Glomerular visceral epithelial cell (primary cell): ENCODE measurements around the gene MAP7D2.
A peak's percentile ranks its signal among the peaks of the same experiment; 100 is the strongest.

ENCODE experiments used
- DNase-seq: peaks from one replicate; pipeline ENCODE4 v3.0.0-alpha.2; 2016; ENCODE audit errors: extremely low spot score

Gene MAP7D2

GRCh38 chrX:20116087-20116576, 575 bp downstream of the MAP7D2 start:
- no peak for DNase-seq

GRCh38 chrX:20112022-20112774, 4.5 kb downstream of the MAP7D2 start:
- DNase-seq: no peak

GRCh38 chrX:20111271-20111670, 5.4 kb downstream of the MAP7D2 start:
- DNase-seq: no peak

GRCh38 chrX:20101934-20102581, 14.6 kb downstream of the MAP7D2 start:
- DNase-seq: no peak

GRCh38 chrX:20091499-20091898, 25.2 kb downstream of the MAP7D2 start:
- no peak for DNase-seq

- DNase-seq: no peak
Measured at GRCh38 chrX:20089845-20090244, 26.9 kb downstream of the MAP7D2 start.

- no peak for DNase-seq
Measured at GRCh38 chrX:20080277-20080676, 36.4 kb downstream of the MAP7D2 start.

GRCh38 chrX:20071511-20072079, 45.1 kb downstream of the MAP7D2 start:
- DNase-seq: no peak

GRCh38 chrX:20067709-20068561, 48.8 kb downstream of the MAP7D2 start:
- DNase-seq: peak; percentile 63

GRCh38 chrX:20066968-20067708, 49.6 kb downstream of the MAP7D2 start:
- peak; percentile 52 for DNase-seq

- no peak for DNase-seq
Measured at GRCh38 chrX:20063716-20064351, 52.9 kb downstream of the MAP7D2 start.

GRCh38 chrX:20063153-20063552, 53.6 kb downstream of the MAP7D2 start:
- DNase-seq: no peak

GRCh38 chrX:20061855-20062254, 54.9 kb downstream of the MAP7D2 start:
- DNase-seq: peak; percentile 54

- no peak for DNase-seq
Measured at GRCh38 chrX:20060961-20061748, 55.6 kb downstream of the MAP7D2 start.

- DNase-seq: peak; percentile 15
Measured at GRCh38 chrX:20059467-20060128, 57.1 kb downstream of the MAP7D2 start.

- no peak for DNase-seq
Measured at GRCh38 chrX:20057479-20057878, 59.2 kb downstream of the MAP7D2 start.

- DNase-seq: peak; percentile 63
Measured at GRCh38 chrX:20056704-20057103, 60.0 kb downstream of the MAP7D2 start.

GRCh38 chrX:20053537-20053936, 63.2 kb downstream of the MAP7D2 start:
- DNase-seq: no peak

- no peak for DNase-seq
Measured at GRCh38 chrX:20046864-20047263, 69.8 kb downstream of the MAP7D2 start.
